CD4-positive, alpha-beta T cell treated with Interleukin-12 subunit alpha and Interleukin-12 subunit beta, for 1 hour (primary cell): ENCODE measurements around the gene CFAP299.

ENCODE experiments used
- DNase-seq: peaks from one replicate; pipeline ENCODE4 v3.0.0-alpha.2; 2020

Gene CFAP299

GRCh38 chr4:80452768-80453167, 117.2 kb downstream of the CFAP299 start:
- DNase-seq = no peak

GRCh38 chr4:80454040-80454439, 118.5 kb downstream of the CFAP299 start:
- no peak for DNase-seq

- DNase-seq = no peak
Measured at GRCh38 chr4:80454556-80454955, 119.0 kb downstream of the CFAP299 start.

GRCh38 chr4:80459918-80460473, 124.5 kb downstream of the CFAP299 start:
- DNase-seq = peak; percentile 29

GRCh38 chr4:80461412-80461811, 125.9 kb downstream of the CFAP299 start:
- DNase-seq = no peak

GRCh38 chr4:80462621-80463091, 127.1 kb downstream of the CFAP299 start:
- peak; percentile 20 for DNase-seq

- no peak for DNase-seq
Measured at GRCh38 chr4:80463509-80463908, 128.0 kb downstream of the CFAP299 start.

- DNase-seq = no peak
Measured at GRCh38 chr4:80465238-80465637, 129.7 kb downstream of the CFAP299 start.

- no peak for DNase-seq
Measured at GRCh38 chr4:80465736-80466135, 130.2 kb downstream of the CFAP299 start.

GRCh38 chr4:80466618-80467017, 131.1 kb downstream of the CFAP299 start:
- no peak for DNase-seq

GRCh38 chr4:80471756-80472155, 136.2 kb downstream of the CFAP299 start:
- DNase-seq = no peak

- no peak for DNase-seq
Measured at GRCh38 chr4:80475236-80475635, 139.7 kb downstream of the CFAP299 start.

GRCh38 chr4:80475798-80476197, 140.3 kb downstream of the CFAP299 start:
- no peak for DNase-seq

GRCh38 chr4:80484712-80485111, 149.2 kb downstream of the CFAP299 start:
- no peak for DNase-seq

GRCh38 chr4:80486603-80487002, 151.1 kb downstream of the CFAP299 start:
- no peak for DNase-seq

GRCh38 chr4:80489798-80490197, 154.3 kb downstream of the CFAP299 start:
- DNase-seq = no peak

- peak; percentile 76 for DNase-seq
Measured at GRCh38 chr4:80492761-80493160, 157.2 kb downstream of the CFAP299 start.

- no peak for DNase-seq
Measured at GRCh38 chr4:80495865-80496264, 160.3 kb downstream of the CFAP299 start.

GRCh38 chr4:80498725-80499124, 163.2 kb downstream of the CFAP299 start:
- DNase-seq = no peak

- peak; percentile 61 for DNase-seq
Measured at GRCh38 chr4:80500613-80501012, 165.1 kb downstream of the CFAP299 start.

- DNase-seq = no peak
Measured at GRCh38 chr4:80507077-80507476, 171.5 kb downstream of the CFAP299 start.

- no peak for DNase-seq
Measured at GRCh38 chr4:80507507-80507906, 172.0 kb downstream of the CFAP299 start.

GRCh38 chr4:80515496-80515895, 180.0 kb downstream of the CFAP299 start:
- no peak for DNase-seq

GRCh38 chr4:80521438-80521837, 185.9 kb downstream of the CFAP299 start:
- no peak for DNase-seq

GRCh38 chr4:80526697-80527096, 191.2 kb downstream of the CFAP299 start:
- DNase-seq = no peak
